NCI-H774 (cell line): ENCODE data around the gene ERCC1.
"Not testable (repeated sequence)": the region's sequence is repeated elsewhere in the genome, so short reads cannot be mapped to it uniquely, and the experiment has no call there.

Experiments used
- DNase-seq: peaks from one replicate; lab custom pipeline; 2025; lab: John Stamatoyannopoulos, UW

ERCC1 gene

DNA sequence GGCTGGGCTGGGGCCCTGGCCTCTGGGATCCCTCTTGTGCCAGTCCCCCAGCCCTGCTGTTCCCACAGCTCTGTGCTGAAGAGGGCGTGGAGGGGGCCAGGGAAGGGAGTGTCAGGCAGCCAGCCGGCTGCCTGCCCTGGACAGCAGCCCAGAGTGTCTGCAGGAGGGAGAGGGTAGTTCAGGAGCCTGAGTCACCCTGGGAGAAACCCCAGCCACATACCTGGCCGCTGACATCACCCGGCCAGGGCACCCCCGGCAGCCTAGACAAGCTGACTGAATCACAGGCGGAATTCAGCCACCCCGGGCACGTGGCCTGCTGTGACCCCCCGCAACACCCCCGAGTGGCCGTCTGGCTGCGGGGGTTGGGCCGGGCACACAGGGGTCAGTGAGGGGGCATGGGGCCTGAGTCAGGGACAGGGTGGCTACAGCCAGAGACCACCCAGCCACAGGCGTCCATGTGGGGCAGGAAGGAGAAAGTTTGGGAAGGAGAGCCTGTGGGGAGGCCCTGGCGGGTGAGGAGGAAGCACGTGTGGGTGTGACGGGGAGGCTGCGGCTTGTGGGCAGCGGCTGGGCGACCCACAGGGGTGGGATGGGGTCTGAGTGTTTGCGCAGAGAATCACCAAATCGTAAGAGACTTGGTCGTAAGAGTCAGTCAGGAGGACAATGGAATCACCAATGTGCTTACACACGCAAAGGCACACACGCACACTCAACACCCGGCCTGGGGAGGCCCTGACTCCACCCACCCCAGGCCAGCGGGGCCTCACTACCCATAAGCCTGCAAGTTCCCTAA is 32.2 kb upstream of the ERCC1 start:
- DNase-seq = peak; percentile 72

DNA sequence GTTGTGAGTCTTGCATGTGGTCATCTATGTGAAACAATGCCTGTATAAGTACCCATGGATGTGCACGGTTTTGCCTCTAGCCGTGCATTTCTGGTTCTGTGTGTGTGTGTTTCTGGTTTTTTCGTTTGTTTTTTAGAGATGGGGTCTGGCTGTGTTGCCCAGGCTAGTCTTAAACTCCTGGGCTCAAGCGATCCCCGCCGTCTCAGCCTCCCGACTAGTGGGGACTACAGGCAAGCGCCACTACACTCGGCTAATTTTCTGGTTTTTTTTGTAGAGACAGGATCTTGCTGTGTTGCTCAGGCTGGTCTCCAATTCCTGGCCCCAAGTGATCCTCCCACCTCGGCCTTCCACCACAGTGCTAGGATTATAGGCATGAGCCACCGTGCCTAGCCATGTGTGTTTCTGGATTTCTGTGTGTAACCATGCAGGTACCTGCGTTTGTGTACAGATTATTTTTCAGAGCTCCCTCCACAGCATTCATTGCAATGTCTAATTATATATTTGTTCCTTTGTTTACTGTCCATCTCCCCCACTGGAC is 28.2 kb upstream of the ERCC1 start:
- DNase-seq = no peak

DNA sequence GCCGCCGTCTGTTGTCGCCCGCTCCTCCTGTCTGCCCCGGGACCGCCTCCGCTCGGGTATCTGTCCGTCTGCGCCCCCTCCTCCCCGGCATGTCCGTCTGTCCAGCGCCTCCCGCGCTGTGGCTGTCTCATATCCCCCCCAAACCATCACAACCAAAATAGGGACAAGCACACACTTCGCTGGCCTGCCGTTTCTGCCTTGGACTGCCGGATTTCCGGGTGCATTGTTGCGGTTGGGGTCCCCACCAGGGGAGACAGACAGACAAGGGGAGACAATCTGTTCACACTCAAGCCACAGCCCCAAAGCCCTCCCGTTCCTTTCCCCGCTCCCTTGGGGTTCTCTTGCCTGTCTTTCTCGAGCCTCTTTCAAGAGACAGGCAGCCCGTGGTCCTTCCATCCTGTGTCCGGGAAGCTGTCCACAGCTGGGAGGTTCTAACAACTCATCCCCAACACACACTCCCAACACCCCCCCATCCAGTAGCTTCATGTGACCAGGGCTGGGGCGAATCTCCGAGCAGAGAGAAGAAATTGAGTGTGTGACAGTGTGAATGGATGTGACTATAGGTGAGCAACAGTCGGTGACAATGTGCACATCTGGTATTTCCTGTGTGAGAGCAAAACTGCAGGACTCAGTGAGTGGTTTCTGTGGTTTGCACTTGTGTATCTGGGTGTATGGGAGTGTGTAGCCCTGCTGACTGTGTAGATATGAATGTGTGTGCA is 27.6 kb upstream of the ERCC1 start:
- no peak for DNase-seq

DNA sequence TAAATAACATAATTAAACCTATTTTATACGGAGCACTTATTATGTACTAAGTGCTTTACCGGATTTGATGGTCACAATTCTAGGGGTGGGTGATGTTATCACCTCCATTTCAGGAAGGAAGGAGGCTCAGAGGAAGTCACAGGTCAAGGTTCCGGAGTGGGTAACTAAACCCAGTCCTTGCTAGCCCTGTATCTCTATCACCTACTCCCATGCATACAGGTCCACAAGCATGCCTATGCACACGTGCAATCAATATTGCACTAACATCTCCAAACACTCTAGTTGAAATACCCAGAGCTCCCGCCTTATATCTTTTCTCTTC is 26.3 kb upstream of the ERCC1 start:
- no peak for DNase-seq

DNA sequence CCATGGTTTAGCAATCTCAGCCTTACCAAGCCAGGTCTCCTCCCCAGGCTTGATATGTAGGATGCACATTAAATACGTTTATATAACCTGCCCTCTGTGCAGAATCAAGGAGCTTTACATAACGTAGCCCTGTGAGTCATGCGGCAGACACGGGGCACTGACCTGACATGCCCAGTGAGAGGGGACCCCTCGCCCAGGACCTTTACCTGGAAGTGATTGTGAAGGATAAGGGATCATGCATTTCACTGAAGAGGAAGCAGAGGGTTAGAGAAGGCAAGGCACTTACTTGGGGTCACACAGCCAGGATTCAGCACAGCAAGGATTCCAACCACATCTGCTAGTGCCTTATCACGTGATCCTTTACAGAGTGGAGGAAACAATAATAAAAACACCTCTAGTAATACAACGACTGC is 25.2 kb upstream of the ERCC1 start:
- DNase-seq = no peak

DNA sequence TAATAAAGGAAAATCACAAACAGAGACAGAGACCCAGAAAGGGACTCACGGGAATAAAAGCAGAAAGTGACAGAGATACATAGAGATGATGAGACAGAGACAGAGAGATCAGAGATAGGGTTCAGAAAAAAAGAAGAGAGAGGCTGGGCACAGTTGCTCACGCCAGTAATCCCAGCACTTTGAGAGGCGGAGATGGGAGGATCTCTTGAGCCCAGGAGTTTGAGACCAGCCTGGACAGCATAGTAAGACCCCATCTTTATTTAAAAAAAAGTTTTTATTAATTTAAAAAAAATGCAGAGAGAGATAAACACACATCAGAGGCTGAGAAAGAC is 24.7 kb upstream of the ERCC1 start:
- no peak for DNase-seq

DNA sequence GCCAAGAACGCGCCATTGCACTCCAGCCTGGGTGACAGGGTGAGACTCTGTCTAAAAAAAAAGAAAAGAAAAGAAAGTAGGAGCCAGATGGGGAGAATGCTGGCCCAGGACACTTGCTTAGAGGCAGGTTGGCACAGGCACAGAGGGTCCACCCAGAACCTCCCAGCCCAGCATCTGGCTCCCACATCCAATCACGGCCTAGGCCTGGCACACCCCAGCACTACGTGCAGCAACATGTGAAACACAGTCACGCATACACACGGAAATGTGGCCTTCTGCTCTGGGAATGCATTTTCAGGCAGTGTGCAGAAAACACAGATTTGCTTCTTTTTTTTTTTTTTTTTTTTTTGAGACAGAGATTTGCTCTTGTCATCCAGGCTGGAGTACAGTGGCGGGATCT is 23.2 kb upstream of the ERCC1 start:
- no peak for DNase-seq

DNA sequence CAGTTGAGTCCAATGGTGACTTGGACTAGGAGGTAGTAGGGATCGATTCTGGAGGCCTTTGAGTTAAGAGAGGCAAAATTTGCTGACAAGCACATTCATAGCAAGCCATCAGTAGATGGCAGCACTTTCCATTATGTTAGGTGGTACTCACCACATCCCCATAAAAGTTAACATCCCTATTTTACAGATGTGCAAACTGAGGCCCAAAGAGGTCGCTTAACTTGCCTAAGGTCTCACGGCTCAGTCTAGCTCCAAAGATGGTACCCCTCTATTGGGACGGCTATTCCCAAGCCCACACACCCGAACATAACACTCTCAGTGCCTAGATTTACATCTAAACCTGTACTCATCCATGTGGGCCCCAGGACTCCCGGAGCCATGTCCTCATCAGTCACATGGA is 22.6 kb upstream of the ERCC1 start:
- DNase-seq = no peak

DNA sequence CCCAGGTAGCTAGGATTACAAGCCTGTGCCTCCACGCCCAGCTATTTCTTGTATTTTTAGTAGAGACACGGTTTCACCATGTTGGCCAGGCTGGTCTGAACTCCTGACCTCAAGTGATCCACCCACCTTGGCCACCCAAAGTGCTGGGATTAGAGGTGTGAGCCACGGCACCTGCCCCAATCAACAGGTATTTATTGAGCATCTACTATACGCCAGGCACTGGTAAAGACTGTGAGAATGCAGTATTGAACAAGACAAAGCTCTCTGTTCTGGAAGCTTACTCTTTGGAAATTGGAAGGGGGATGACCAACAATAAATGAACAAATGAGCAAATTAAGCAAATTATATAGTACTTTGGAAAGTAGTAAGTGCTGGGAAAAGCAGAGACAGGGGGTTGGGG is 21.4 kb upstream of the ERCC1 start:
- DNase-seq = no peak

DNA sequence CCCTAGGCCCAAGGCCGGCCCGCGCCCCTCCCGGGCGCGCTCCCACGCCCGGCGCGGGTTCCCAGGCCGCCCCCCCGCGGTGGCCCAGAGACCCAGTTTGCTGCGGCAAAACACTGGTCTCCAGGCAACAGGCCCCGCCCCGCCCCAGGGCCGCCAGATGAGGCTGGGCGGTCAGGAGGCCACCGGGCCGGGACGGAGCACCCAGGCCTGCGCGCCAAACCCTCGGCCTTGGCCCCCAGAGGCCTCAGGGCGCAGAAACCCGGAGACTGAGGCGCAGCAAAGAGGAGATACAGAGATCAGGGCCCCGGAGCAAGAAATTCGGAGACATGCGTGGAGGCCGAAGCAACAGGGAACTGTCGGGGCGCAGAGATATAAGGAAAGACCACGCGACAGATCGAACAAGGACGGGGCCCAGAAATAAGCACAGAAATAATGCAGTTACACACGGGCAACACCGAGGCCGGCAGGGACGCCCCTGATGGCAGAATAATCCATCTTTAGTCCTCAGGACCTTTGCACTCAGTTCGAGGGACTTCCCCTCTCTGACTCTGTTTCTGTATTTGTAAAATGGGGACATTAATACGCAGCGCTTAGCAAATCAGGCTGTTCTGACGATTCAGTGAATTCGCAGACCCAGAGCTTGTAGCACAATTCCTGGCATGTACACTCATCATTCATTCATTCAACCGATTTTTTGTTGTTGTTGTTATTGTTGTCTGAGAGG is 20.8 kb upstream of the ERCC1 start:
- peak; percentile 71 for DNase-seq

DNA sequence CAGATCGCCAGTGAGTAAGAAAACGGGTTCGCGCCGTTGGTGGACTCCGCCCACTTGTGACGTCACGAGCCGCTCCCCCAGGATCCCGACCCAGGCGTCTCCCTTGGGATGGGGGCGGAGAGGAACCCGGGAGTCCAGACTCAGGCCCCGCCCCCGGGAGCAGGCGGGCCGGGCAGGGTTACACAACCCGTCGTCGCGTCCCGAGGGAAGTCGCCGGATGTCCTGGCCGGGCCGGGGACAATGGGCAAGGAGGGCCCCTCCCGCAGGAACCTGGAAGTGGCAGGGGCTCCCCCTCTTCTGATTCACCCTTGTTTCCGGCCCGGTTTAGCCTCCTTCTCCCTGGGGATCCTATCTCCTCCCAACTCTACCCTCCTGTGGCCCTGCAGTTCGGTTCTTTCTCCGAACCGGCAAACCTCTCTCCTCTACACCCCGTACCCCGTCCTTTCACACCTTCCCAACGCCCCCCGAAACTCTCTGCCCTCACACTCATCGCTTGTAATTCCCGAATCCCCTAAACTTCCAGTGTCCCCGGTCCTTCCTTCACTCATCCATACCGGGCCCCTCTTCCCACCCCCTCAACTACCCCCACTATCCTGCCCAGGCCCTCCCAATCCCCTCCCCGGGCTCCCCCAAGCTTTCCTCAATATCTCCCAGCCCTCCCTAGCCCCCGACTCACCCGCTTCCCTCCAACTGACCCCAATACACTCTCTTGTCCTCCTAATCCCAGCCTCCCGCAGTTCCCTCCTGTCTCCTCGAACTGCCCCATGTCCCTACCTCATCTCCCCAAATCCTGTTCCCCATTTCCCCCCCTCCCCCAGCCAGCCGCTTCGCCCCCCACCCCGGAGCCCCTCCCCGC is 20.0 kb upstream of the ERCC1 start:
- DNase-seq = peak; percentile 68

DNA sequence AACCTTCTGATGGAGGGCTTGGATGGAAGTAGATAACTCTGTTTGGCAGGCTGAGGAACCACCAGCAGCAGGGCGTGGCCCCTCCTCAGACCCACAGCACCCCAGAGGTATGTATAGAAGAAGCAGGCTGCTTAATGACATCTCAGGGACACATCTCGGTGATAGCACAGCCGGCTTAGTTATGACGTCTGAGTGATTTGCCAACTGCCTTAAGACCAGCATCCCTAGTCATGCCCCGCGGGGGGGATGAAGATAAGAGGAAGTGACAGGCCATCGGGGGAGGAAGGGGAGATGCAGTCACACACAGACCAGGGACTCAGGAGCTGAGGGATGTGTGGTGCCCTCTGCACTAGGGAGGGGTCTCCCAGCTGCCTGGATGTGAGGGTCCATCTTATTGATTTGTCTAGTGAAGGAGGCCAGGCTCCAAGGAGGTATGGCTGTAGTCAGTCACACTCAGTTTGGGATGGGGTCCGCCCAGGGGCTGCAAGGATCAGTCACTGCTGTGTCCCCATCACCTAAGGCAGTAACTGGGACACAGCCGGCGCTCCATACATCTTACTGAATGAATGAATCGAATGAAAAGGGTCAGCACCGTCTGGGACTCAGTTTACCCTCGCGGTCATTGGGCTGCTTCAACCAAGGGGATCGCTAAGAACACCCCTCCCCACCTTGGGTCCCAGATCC is 19.2 kb upstream of the ERCC1 start:
- no peak for DNase-seq

DNA sequence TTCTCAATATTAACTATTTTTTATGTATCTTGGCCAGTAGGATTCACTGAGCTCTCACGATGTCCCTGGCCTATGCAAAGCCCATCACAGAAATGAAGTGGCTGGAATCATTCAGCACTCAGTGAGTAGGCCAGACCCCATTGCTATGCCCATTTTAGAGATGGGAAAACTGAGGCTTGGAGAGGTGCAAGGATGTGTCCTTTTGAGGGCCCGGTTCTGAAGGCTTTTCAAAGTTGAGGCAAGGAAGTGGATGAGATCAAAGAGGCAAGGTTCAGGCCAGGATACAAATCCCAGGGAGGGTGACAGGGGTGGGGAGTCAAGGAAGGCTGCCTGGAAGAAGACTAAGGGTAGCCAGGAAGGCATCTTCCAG is 18.7 kb upstream of the ERCC1 start:
- no peak for DNase-seq

DNA sequence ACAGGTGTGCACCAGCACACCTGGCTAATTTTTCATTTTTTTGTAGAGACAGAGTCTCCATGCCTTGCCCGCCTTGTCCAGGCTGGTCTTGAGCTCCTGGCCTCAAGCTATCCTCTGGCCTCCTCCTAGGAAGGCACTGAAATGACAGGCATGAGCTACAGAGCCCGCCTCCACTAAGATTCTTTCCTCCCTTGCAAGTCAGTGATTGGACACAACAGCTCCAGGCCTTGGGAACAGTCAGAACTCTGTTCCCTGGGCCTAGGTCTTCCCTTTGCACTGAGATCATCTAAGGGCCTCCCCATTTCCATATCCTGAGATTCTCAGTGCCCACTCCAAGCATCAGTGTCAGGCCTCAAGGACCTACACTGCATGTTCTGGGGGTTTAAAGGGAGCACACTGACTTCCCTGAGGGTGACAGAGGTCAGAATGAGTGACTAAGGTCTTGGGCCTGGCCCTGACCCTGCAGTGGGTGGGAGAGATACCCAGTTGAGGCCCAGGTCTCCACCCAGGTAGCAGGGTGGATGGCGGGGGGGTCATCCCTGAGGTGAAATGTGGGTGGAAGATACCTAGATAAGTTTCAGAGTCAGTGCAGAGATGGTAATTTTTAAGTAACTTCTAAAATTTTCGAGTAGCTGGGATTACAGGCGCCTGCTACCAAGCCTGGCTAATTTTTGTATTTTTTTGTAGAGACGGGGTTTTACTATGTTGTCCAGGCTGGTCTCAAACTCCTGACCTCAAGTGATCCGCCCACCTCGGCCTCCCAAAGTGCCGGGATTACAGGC is 17.3 kb upstream of the ERCC1 start:
- no peak for DNase-seq

DNA sequence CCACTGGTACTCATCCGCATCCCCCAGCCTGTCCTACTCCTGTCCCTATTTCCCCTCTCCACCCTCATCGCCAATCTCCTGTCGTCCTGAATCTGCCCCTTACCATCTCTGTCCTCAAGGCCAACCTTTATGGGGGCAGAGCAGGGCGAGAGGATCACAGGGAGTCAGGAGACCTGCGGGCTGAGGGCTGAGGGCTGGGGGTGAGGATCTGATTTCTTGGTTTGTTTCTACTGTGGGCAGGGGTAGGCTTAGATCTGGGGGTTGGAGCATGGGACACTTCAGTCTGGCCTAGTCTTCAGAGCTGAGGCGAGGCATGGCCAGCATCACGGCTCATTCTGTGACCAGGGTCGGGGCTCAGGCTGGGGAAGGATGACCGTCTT is 16.5 kb upstream of the ERCC1 start:
- no peak for DNase-seq

DNA sequence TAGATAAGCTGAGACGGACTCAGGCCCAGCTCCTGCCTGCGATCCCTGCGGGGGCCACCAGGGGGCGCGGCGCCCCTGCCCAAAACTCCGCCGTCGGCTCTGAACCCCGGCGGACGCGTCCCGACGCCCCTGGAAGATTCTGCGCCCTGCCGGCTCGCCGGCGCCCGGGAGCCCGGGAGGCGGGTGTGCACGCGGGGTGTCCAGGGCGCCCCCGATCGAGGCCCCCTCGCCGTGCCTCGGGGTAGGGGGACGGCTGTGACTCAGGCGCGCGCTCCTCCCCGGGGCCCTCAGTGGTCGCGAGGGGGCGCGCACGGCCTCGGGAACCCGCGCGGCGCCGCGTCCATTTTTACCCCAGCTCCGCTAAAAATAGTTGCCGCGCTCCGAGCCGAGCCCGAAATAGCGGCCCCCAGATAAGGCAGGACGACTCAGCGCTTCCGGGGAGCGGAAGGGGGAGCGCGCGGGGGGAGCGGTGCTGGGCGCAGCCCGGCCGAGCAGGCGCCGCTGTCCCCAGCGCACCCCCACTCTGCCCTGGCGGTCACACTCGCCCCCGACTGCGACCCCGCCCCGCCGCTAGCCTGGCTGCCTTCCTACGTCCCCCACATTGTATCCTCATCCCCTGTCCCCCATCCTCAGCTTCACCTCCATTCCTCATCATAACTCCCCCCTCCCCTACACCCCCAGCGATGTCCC is 16.0 kb upstream of the ERCC1 start:
- DNase-seq = peak; percentile 73

DNA sequence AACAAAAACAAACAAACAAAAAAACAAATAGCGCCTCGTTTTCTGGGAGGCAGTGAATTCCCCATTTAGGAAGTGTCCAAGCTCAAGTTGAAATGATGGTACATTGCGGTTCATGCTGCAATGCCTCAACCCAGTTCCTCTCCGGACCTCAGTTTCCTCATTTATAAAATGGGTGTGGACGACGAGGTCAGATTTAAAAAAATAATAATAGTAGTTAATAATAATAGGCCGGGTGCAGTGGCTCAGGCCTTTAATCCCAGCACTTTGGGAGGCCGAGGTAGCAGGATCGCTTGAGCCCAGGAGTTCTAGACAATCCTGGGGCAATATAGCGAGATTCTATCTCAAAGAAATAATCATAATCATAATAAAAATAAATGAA is 15.5 kb upstream of the ERCC1 start:
- no peak for DNase-seq

DNA sequence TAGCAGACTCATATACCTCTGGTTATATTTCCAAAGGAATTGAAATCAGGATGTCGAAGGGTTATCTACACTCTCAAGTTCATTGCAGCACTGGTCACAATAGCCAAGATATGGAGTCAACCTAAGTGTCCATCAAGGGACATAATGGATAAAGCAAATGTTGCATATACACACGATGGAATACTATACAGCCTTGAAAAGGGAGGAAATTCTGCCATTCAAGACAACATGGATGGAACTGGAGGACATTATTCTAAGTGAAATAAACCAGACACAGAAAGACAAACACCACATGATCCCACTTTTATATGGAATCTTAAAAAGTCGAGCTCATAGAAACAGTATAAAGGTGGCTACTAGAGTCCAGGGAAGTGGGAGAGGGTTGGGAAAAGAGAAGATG is 13.6 kb upstream of the ERCC1 start:
- no peak for DNase-seq

DNA sequence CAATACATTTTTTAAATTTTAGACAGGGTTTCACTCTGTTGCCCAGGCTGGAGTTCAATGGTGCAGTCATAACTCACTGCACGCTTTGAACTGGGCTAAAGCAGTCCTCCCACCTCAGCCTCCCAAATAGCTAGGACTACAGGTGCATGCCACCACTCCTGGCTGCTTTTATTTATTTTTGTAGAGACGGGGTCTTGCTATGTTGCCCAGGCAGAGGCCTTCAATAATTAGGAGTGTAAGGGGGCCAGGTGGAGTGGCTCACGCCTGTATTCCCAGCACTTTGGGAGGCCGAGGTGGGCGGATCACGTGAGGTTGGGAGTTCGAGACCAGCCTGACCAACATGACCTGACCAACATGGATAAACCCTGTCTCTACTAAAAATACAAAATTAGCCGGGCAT is 8.8 kb upstream of the ERCC1 start:
- not testable (repeated sequence) for DNase-seq

DNA sequence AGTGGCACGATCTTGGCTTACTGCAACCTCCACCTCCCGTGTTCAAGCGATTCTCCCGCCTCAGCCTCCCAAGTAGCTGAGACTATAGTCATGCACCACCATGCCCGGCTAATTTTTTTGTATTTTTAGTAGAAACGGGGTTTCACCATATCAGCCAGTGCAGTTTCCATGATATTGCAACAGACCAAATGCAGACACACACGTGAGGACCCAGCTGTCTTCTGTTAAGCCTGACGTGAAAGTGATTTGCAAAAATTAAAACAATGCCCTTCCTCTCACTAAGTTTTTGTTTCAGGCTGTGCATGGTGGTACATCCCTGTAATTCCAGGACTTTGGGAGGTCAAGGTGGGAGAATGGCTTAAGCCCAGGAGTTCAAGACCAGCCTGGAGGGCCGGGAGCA is 7.3 kb upstream of the ERCC1 start:
- DNase-seq = not testable (repeated sequence)
